Esophagus muscularis mucosa (tissue), 4 donors: ENCODE measurements around the gene PHF2. TPM values are rescaled to one million over a fixed set of nuclear protein-coding genes. Genes with fewer than 3 reads are reported as not detected.
A peak's percentile ranks its signal among the peaks of the same experiment; 100 is the strongest.

Experiments used
- DNase-seq: peaks from one replicate; pipeline ENCODE4 v3.0.0-alpha.2; 2017; ENCODE audit errors: extremely low spot score
- H3K27ac ChIP-seq, 4 donors: fragments of 200-600 bp; sonication (generic); replicated peaks in 1 of 4; 1 replicate in 3 of 4; 2 replicates in 1 of 4; pipeline ENCODE4 v1.5.1; 2016 to 2019; ENCODE audit warnings: mild to moderate bottlenecking in 1 of 4
- H3K27me3 ChIP-seq, 4 donors: fragments of 200-600 bp; sonication (generic); one replicate each; pipeline versions ENCODE4 v1.5.1 to v1.6.0; 2016 to 2019
- H3K36me3 ChIP-seq, 4 donors: fragments of 200-600 bp; sonication (generic); one replicate each; pipeline ENCODE4 v1.5.1; 2016 to 2019
- H3K4me1 ChIP-seq, 4 donors: fragments of 200-600 bp; sonication (generic); one replicate each; pipeline ENCODE4 v1.5.1; 2016 to 2019
- H3K4me3 ChIP-seq, 4 donors: fragments of 200-600 bp; sonication (generic); 1 replicate in 2 of 4; 2 replicates in 2 of 4; pipeline ENCODE4 v1.5.1; 2016 to 2019; ENCODE audit warnings: mild to moderate bottlenecking in 4 of 4, moderate library complexity in 1 of 4
- H3K9me3 ChIP-seq, 4 donors: fragments of 200-600 bp; sonication (generic); 1 replicate in 3 of 4; 2 replicates in 1 of 4; pipeline ENCODE4 v1.5.1; 2016 to 2019
- EP300 ChIP-seq: sonication (generic); formaldehyde crosslinking; IDR thresholded peaks from one replicate; pipeline ENCODE4 v1.6.1; 2017; ENCODE audit warnings: antibody characterized with exemption
- POLR2A ChIP-seq: fragments of 450-650 bp; IDR thresholded peaks from one replicate; pipeline ENCODE4 v1.6.1; 2017; ENCODE audit warnings: antibody characterized with exemption, moderate library complexity, mild to moderate bottlenecking, low read depth
- POLR2AphosphoS5 ChIP-seq, 2 donors: sonication (generic); formaldehyde crosslinking; IDR thresholded peaks; one replicate each; pipeline ENCODE4 v1.6.1; 2017; ENCODE audit warnings: antibody characterized with exemption in 2 of 2
- WGBS: methylation state at CpG from one replicate; pipeline ENCODE4 v1.1.5; 2018; 5-methylcytosine and 5-hydroxymethylcytosine counted together
- intact Hi-C: fragments of 100-400 bp; cut with DNase I; formaldehyde crosslinking; loops from one replicate; pipeline ENCODE4 v1.15.1; 2023
- total RNA-seq, 4 donors: library from RNA; depleted of rRNA; stranded (reverse); fragments of >200 nt; gene quantifications; one replicate each; pipeline versions ENCODE4 v1.1.0 to v1.2.1, GENCODE V29; 2016
- TF ChIP-seq, protein P1 (sequence below), 3 experiments: fragments of 200-600 bp in 2 of 3; fragments of 450-650 bp in 1 of 3; sonication (generic) in 2 of 3; IDR thresholded peaks; one replicate each; pipeline ENCODE4 v1.5.1; 2017 to 2019; ENCODE audit warnings: antibody characterized with exemption in 3 of 3, mild to moderate bottlenecking in 2 of 3, moderate library complexity in 1 of 3

PHF2 gene
- total RNA-seq, 4 donors from 2014 or later: 35.7 to 53.5 (median 43.2) TPM

GRCh38 chr9:93572221-93572620 lies 4.2 kb upstream of the PHF2 start:
- H3K9me3 ChIP-seq: no peaks in the 10 kb centered on the region
- no peaks in the 10 kb centered on the region for H3K27me3 ChIP-seq
- TF ChIP-seq, protein P1, sequence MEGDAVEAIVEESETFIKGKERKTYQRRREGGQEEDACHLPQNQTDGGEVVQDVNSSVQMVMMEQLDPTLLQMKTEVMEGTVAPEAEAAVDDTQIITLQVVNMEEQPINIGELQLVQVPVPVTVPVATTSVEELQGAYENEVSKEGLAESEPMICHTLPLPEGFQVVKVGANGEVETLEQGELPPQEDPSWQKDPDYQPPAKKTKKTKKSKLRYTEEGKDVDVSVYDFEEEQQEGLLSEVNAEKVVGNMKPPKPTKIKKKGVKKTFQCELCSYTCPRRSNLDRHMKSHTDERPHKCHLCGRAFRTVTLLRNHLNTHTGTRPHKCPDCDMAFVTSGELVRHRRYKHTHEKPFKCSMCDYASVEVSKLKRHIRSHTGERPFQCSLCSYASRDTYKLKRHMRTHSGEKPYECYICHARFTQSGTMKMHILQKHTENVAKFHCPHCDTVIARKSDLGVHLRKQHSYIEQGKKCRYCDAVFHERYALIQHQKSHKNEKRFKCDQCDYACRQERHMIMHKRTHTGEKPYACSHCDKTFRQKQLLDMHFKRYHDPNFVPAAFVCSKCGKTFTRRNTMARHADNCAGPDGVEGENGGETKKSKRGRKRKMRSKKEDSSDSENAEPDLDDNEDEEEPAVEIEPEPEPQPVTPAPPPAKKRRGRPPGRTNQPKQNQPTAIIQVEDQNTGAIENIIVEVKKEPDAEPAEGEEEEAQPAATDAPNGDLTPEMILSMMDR (IDR thresholded peaks at IDR 0.05): no peak
- no peak for TF ChIP-seq EP300
- no peak for TF ChIP-seq POLR2AphosphoS5 (IDR thresholded peaks at IDR 0.05)
- no peak for TF ChIP-seq POLR2A
- no peak overlapping the region for H3K4me3 ChIP-seq
- DNase-seq: no peak
- peaks cover 14 to 26% (median 23%) of the 10 kb centered on the region in 4 donors for H3K4me1 ChIP-seq
- intact Hi-C loops: loop anchor here (10.0 kb wide), 1 partner anchor 407 kb away; no protein-coding TSS in a partner anchor
- H3K36me3 ChIP-seq: no peaks in the 10 kb centered on the region
- 88% methylated on average over 2 of the region's 2 CpGs for WGBS
- no peak overlapping the region for H3K27ac ChIP-seq

GRCh38 chr9:93572636-93573515 lies 3.5 kb upstream of the PHF2 start:
- TF ChIP-seq POLR2AphosphoS5 (IDR thresholded peaks at IDR 0.05) (no peak), EP300 (no peak)
- TF ChIP-seq, protein P1 (IDR thresholded peaks at IDR 0.05): no peak
- Histone ChIP-seq H3K27ac (no peak overlapping the region), H3K9me3 (no peaks in the 10 kb centered on the region), H3K4me3 (no peak overlapping the region), H3K4me1 (peaks cover 12 to 26% (median 22%) of the 10 kb centered on the region in 4 donors), H3K36me3 (no peaks in the 10 kb centered on the region), H3K27me3 (no peaks in the 10 kb centered on the region)
- intact Hi-C loops: loop anchor here (10.0 kb wide), 1 partner anchor 408 kb away; no protein-coding TSS in a partner anchor
- no peak for DNase-seq
- 95% methylated on average over 8 of the region's 8 CpGs for WGBS

DNA sequence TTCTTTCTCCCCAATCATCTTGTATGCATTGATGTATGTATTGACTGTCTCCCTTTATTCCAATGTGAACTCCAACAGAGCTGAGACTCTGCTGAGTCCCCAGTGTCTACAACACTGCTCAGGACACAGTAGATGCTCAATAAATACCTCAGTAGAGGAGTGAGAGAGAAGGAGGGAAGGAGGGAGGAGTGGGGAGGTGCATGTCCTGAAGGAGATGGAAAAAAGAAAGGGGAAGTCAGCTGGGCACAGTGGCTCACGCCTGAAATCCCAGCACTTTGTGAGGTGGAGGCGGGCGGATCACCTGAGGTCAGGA lies 2.9 kb upstream of the PHF2 start:
- no peaks in the 10 kb centered on the region for H3K36me3 ChIP-seq
- intact Hi-C loops: loop anchor here (10.0 kb wide), 1 partner anchor 409 kb away; no protein-coding TSS in a partner anchor
- H3K9me3 ChIP-seq: no peaks in the 10 kb centered on the region
- H3K27me3 ChIP-seq: no peaks in the 10 kb centered on the region
- no peak overlapping the region for H3K27ac ChIP-seq
- no peak for DNase-seq
- H3K4me1 ChIP-seq: peaks cover 18 to 32% (median 28%) of the 10 kb centered on the region in 4 donors
- TF ChIP-seq EP300 (no peak), POLR2A (no peak), POLR2AphosphoS5 (IDR thresholded peaks at IDR 0.05) (no peak)
- TF ChIP-seq, protein P1 (IDR thresholded peaks at IDR 0.05): no peak
- 96% methylated on average over 3 of the region's 3 CpGs for WGBS
- H3K4me3 ChIP-seq: no peak overlapping the region

DNA sequence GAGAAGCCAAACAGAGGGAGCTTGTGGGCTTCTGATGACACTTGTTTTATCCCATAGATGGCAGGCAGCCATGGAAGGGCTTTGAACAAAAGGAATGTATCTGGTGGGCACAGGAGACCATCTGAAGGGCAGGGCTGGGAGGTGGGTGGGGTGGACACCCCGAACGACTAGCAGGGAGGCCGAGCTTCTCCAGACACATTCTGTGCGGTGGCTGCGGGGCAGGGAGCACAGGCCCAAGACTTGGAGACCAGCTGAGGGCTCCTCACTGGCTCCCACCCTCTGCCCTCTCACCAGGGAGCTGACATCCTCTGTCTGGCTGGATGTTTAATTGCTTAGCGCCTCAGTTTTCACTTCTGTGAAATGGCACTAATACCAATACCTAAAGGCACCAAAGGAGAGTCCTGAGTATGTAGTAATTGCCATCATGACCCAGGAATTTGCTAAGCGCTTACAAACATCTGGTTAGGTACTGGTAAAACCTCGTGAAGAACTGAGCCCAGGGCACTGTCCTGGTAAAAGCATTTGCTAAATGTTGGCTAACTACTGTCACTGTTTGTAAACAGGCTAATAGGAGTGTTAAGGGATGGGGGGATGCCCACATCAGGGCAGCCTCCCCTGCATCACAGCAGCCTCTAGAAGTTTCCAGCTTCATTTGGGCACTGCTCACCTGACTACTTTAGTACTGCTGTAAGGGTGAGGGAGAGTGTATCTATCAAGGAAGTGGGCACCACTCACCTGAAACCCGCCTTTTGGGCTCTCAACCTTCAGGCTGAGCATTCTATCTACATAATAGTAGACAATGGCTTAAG lies 2.1 kb upstream of the PHF2 start:
- Histone ChIP-seq H3K4me3 (no peak overlapping the region), H3K36me3 (no peaks in the 10 kb centered on the region), H3K9me3 (no peaks in the 10 kb centered on the region), H3K27me3 (no peaks in the 10 kb centered on the region), H3K4me1 (peaks cover 26 to 41% (median 36%) of the 10 kb centered on the region in 4 donors), H3K27ac (peak overlapping the region in 3 of 4 donors; percentile 92 to 97 (median 92))
- 84% methylated on average over 9 of the region's 9 CpGs for WGBS
- TF ChIP-seq, protein P1 (IDR thresholded peaks at IDR 0.05): no peak
- no peak for TF ChIP-seq POLR2A
- no peak for TF ChIP-seq POLR2AphosphoS5 (IDR thresholded peaks at IDR 0.05)
- no peak for TF ChIP-seq EP300
- DNase-seq: no peak
- intact Hi-C loops: loop anchor here (10.0 kb wide), 1 partner anchor 409 kb away; no protein-coding TSS in a partner anchor
